Right renal cortex interstitium (tissue), 3 donors: ENCODE data around the gene EIF5A2. TPM values are rescaled to one million over a fixed set of nuclear protein-coding genes. Genes with fewer than 3 reads are reported as not detected.
A peak's percentile ranks its signal among the peaks of the same experiment; 100 is the strongest.
"Not testable (repeated sequence)": the region's sequence is repeated elsewhere in the genome, so short reads cannot be mapped to it uniquely, and the experiment has no call there.

Experiments used
- DNase-seq, 3 donors: peaks; one replicate each; pipeline ENCODE4 v3.0.0-alpha.2; 2013; ENCODE audit warnings: low read depth in 3 of 3, low spot score in 2 of 3
- polyA plus RNA-seq, 3 donors: library from polyadenylated mRNA; unstranded; fragments of 120-200 nt; gene quantifications; one replicate each; pipeline ENCODE4 v1.2.1, GENCODE V29; 2013; ENCODE audit not compliant: insufficient read length in 3 of 3

The EIF5A2 gene
- 1 to 10 TPM; 8.1 to 9.2 (median 9.1) TPM for polyA plus RNA-seq

DNA sequence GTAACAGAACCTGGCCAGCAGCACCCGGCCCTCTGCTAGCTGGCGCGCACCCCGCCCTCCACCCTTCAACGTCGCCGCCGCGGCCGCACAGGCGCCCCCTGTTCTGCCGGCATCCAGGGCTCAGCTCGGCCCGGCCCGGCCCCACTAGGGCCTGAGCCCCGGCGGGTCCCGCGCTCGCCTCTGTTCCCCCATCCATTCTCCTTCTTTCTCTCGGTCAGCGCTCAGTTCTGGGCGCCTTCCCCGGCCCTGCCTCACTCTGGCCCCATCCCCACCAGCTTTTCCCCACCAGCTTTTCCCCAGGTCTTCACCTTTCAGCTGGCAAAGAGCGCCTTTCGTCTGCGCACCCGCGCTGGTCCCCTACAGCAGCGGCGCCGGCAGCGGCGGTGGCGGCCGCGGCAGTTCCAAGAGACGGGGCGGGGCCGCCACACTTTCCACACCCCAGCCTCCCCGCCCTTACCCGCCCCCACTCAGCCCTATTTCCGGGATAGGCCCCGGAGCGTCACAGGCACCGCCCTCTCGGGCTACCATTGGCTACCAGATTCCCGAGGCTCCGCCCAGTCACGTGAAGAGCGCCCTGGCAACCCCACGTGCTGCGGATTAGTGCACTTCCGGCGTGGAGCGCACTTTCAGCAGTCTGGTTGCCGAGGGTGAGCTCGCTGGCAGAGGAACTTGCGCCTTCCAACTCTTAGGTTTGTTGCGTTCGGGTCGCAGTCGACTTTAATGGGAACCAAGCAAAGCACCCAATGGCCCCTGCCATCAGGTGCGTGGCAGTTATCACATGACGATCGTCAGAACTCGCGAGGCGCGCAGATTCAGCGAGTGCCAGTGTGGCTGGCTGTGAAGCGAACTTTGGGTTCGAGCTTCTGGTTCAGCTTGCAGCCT is at the start of gene EIF5A2:
TSS of gene EIF5A2 (minus strand) at position 403 of the 882 bp plus-strand sequence. CDS start 831 bp downstream, outside the sequence.
- DNase-seq: peak; percentile 63 to 80 (median 75)

DNA sequence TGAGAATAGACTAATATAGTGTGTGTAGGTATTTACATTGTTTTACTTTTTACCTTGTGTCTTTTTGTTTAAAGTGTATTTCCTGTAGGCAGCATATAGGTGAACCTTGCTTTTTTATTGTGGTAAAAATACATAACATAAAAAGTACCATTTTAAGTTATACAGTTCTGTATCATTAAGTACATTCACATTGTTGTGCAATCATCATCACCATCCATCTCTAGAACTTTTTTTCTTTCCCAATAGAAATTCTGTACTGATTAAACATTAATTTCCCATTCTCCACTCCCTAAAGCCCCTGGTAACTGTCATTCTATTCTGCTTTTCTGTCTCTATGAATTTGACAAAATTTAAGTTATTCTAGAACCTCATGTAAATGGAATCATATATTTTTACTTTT is 48.2 kb upstream of the EIF5A2 start:
- DNase-seq: no peak

DNA sequence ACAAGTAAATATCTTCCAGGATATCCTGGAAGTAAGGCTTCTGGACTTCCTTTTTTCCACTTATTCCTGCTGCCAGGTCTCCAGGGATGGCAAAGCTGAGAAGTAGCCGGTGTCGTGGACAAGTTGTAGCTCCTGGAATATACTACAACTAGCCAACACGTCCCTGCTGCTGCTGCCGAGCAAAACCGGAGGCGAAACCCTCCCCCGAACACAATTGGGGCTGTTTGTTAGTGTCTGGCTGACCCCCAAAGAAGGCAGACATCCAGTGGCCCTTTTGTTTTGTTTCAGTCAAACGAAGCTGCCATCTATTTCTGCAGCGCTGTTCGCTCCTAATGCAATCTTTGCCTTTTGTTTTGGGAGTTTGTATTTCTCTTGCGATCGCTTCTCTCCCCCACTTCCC is 45.3 kb upstream of the EIF5A2 start:
- DNase-seq: no peak

DNA sequence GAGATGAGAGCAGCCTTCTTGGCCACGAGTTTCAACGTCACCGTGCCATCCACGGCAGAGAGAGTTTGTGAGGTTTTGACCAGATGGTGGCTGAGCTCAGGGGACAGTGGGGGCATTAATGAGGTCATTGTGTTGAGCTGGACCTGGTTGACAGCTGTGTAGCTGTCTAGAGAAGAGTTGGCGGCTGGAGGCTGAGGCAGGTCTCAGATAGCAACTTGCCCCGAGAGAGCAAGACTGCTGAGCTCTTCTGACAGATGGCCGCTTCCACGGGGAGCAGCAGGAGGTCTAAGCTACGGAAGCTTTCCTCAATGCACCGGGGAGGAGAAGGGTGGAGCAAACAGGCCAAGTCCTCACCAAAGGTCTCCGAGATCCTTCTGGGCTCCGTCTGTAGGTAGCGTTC is 44.8 kb upstream of the EIF5A2 start:
- DNase-seq: no peak

DNA sequence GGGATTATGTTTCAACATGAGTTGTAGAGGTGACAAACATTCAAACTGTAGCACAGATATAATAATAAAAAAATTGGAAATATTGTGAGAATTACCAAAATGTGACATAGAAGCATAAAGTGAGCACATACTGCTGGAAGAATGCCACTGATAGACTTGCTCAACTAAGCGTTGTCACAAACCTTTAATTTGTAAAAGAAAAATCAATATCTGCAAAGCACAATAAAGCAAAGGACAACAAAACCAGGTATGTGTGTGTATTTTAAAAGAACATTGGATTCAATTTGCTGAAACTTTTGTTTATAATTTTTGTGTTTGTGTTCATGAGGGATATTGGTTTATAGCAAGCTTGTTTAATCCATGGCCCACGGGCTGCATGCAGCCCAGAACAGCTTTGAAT is 40.8 kb upstream of the EIF5A2 start:
- no peak for DNase-seq

DNA sequence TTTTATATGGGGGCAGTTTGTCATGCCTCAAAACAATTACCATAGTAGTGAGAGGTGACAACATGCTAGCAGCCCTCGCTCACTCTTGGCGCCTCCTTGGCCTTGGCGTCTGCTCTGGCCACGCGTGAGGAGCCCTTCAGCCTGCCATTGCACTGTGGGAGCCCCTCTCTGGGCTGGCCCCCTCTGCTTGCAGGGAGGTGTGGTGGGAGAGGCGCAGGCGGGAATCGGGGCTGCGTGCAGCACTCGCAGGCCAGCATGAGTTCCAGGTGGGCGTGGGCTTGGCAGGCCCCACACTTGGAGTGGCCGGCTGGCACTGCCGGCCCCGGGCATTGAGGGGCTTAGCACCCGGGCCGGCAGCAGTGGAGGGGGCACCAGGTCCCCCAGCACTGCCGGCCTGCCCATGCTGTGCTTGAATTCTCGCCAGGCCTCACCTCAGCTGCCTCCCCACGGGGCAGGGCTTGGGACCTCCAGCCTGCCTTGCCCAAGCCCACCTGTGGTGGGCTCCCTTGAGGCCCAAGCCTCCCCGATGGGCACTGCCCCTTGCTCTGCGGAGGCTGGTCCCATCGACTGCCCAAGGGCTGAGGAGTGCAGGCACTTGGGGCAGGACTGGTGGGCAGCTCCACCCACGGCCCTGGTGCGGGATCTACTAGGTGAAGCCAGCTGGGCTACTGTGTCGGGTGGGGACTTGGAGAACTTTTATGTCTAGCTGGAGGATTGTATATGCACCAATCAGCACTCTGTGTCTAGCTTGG is 38.8 kb upstream of the EIF5A2 start:
- no peak for DNase-seq

DNA sequence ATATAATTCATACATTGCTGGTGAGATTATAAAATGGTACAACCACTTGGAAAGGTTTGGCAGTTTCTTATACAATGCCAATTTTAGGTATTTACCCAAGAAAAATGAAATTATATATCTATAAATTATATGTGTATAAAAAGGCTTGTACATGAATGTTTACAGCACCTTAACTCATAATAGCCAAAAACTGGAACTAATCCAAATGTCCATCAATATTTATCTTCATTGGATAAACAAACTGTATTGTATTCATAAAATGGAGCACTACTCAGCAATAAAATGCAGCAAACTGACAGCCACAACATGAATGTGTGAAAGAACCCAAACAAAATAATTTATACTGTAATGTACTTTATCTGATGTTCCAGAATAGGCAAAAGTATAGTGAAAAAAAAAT is 33.6 kb upstream of the EIF5A2 start:
- no peak for DNase-seq

DNA sequence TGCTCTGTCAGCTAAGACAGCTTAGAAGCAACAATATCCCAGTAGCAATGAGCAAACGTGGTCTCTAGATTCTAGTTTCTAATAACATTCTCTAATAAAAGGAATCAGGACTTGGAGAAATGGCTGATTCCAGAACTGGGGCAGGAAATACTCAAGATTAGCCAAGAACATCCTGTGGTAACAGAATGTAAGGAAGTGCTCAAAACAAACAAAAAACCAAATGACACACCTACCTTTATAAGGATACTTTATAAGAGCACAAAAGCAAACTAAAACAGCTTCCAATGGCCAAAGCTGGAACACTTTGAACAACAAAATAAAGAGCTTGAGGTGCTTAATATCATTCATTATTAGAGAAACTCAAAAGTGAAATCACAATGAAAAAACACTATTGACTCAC is 33.1 kb upstream of the EIF5A2 start:
- no peak for DNase-seq

DNA sequence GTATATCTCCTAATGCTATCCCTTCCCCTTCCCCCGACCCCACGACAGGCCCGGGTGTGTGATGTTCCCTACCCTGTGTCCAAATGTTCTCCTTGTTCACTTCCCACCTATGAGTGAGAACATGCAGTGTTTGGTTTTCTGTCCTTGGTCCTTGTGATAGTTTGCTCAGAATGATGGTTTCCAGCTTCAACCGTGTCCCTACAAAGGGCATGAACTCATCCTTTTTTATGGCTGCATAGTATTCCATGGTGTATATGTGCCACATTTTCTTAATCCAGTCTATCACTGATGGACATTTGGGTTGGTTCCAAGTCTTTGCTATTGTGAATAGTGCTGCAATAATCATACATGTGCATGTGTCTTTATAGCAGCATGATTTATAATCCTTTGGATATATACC is 24.6 kb upstream of the EIF5A2 start:
- DNase-seq: not testable (repeated sequence)

DNA sequence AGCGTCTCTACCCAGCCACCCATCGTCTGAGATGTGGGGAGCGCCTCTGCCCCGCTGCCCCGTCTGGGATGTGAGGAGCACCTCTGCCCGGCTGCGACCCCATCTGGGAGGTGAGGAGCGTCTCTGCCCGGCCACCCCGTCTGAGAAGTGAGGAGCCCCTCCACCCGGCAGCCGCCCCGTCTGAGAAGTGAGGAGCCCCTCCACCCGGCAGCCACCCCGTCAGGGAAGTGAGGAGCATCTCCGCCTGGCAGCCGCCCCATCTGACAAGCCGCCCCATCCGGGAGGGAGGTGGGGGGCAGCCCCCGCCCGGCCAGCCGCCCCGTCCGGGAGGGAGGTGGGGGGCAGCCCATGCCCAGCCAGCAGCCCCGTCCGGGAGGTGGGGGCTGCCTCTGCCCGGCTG is 15.1 kb upstream of the EIF5A2 start:
- not testable (repeated sequence) for DNase-seq

DNA sequence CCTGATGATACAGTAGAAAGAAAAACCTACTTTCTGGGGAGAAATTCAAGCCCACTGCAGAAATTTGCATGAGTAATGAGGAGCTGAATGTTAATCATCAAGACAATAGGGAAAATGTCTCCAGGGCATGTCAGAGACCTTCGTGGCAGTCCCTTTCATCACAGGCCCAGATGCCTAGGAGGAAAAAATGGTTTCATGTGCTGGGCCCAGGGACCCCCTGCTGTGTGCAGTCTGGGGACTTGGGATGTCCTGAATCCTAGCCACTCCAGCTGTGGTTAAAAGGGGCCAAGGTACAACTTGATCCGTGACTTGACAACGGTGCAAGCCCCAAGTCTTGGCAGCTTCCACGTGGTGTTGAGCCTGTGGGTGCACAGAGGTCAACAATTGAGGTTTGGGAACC is 10.3 kb upstream of the EIF5A2 start:
- DNase-seq: no peak

DNA sequence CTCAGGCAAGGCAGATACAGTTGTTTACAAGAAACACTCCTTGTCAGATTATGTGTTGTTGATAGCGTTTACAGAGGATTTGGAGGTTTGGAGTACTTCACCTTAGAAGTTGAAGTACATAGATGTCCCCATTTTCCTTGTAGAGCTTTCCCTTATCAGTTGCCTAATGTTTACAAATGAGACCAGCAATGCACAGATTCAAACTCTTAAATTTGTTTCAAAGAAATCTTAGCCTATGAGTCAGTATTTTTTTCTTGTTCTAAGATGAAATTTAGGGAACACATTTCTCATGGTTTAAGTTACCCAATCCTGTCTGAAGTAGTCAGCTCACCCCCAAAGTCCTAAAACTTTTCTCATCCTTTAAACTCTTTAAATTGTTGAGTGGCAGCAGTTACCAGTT is 6.3 kb upstream of the EIF5A2 start:
- DNase-seq: no peak

DNA sequence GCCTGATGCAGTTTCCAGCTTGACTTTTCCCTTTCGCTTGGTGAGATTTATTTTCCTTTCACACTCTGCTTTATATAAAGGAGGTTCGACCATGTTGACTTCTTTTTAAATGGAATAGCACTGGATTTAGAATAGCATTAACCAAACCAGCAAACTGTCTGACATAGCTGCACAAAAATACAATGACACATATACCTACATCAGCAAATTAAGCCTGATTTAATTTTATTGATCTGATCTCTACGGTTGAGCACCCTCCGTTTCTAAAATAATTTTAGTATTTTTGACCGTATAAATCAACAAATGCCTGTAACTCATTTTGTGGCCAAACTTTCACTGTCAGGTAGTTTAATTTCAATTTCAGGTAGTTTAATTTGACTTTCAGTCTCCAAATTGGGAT is 5.8 kb upstream of the EIF5A2 start:
- DNase-seq: no peak

DNA sequence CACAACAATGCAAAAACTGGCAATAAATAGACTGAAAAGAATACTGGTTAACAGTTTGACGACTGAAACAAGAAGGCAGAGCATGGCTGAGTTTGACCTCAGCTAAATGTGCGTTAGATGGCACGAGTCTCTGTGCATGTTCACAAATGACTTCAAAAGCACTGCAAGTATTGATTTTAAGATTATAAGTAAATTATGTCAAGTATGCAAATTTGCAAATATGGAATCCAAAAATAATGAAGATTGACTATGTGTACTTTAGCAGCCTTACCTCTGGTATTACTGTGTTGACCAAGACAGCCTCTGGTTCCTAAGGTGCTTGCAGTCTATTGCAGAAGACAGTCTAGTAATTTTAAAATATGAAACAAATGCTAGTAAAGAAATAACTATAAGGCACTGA is 2.6 kb upstream of the EIF5A2 start:
- DNase-seq: no peak

DNA sequence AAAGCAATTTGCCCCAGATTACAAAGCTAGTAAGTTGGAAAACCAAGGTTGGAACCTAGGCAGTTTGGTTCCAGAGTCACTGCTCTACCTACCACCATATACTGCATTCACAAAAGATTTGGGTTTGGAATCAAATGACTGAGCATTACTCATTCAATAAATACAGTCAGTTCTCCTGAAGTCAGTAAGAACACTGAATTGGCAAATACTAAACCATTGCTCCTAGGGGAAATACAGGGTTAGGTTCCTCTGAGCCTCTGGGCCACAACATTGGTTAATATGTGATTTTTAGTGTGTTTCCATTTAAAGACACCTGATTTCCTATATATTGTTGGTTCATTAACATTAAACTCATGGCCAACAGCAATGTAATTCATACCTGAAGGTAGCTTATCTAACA is 2.1 kb upstream of the EIF5A2 start:
- no peak for DNase-seq

DNA sequence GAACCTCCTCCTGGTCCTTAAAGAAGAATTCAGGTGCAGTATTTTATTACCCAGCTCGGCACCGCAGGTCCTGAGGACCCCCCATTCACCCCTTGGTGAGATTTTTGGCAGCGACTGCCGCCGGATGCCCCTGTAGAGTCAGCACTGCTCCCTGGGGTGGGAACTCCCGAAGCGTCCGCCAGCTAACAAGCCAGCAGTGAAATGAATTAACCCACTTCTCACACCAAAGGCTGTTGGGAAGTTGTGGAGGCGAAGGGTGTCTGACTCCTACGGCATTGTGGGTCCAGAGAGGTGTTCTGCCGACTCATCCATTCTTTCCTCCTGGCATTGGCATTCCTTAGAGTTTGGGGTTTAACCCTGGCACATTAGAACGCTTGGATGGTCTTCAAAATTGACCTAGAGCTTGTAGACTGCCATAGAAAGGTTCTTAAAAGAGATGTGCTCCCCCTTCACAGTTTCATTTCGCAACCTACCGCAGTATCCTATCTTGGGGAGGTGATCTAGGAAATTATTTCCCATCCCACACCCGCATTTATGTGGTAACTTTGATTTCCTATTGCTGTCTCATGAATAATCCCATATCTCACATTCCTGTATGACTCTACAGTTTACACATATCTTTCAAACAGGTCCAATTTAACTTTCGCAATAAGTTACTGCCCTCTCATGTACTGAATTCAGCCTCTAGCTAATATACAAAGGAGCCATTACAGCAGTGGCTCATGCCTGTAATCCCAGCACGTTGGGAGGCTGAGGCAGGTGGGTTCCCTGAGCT is 879 bp upstream of the EIF5A2 start:
- no peak for DNase-seq

DNA sequence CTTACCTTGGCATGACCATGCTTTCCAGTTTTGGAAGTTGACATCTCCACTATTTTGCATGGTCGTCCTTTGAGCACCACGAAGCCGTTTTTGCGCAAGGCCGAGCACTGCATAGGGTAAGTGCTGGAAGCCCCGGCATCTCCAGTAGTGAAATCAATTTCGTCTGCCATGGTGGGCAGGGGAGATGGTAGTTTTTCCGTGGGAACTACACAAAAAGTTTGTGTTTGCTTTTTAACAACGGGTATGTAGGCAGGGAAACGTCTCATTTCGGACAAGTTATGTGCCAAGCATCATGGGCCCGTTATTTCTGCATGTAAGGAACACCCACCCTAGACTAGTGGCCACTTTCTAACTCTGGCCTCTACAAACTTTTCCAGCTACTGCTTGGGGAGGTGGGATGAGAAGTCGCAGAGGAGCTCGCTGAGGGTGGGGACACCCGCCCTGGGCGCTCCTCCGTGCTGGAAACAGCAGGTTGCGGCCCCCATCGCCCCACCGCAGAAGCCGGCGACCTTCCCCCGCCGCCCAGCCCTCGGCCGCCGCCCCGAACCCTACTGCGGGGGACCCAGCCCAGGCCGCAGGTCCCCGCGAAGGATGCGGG is 701 bp downstream of the EIF5A2 start:
- peak in 1 of 3 donors; percentile 15 for DNase-seq

DNA sequence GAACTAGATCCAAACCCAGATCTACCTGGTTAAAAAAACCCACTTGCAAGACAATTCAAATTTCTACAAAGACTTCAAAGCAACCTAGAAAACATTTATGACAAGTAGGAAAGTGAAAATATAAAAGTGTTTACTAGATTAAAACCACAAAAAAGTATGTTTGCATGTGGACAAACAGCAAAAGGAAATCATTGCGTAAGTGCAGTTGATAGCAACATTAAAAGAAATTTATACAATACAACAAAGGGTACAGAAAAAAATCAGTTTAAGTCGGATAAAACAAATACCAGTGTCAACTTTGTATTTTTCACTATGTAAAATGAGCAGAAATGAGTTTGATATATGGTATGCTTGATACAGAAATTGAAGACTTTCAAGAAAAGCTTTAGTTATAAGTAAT is 2.6 kb downstream of the EIF5A2 start:
- no peak for DNase-seq

DNA sequence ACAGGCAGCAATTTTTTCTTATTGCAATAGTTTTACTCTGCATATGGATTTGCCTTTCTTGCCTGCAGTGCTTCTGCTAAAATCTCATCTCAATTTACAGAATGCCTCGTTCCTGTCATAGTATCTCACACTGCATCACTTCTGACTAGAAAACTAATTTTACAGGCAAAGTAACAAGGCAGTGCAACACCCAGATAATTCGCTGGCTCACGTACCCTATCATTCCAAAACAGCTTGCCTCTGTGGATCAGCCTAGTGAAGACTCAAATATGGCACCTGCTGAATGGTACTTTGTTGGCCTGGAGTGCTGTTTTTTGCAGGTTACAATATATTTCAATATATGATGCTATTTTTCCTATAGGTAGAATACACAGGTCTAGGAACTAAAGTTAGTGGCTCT is 5.3 kb downstream of the EIF5A2 start:
- no peak for DNase-seq

DNA sequence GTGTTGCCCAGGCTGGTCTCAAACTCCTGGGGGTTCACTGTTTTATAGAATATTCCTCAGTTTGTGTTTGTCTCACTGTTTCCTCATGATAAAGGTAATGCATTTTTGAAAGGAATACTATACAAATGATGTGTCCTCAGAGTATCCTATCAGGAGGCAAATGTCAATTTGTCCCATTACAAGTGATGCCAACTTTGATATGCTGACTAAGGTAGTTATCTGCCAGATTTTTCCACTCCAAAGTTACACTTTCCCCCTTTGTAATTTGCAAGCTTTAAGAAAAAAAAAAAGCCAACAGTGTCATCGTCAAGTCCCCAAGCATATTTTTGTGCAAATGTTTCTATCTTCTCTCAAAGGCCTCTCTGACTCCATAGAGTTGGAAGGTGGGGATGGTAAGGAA is 9.0 kb downstream of the EIF5A2 start:
- no peak for DNase-seq

DNA sequence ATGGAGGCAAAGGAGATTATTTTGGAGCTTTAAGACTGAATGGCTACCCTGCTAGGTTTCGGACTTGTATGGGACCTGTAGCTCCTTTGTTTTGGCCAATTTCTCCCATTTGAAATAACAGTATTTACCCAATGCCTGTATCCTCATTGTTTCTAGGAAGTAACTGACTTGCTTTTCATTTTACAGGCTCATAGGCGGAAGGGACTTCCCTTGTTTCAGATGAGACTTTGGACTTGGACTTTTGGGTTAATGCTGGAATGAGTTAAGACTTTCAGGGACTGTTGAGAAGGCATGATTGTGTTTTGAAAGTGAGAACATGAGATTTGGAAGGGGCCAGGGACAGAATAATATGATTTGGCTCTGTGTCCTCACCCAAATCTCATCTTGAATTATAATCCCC is 10.5 kb downstream of the EIF5A2 start:
- DNase-seq: no peak
